Thoracic aorta (tissue), 2 donors: ENCODE data around the gene SLC17A1. TPM values are rescaled to one million over a fixed set of nuclear protein-coding genes. Genes with fewer than 3 reads are reported as not detected.

Experiments
- ATAC-seq: fragments of 150-250 bp; one replicate; pipeline ENCODE4 v1.8.0; 2017; ENCODE audit warnings: low read depth; ENCODE audit not compliant: insufficient number of reproducible peaks, low FRiP score
- DNase-seq: peaks from one replicate; pipeline ENCODE4 v3.0.0-alpha.2; 2020; ENCODE audit warnings: low spot score
- H3K27ac ChIP-seq, 2 donors: fragments of 200-600 bp; sonication (generic); 1 replicate in 1 of 2; 2 replicates in 1 of 2; pipeline ENCODE4 v1.5.1; 2016; ENCODE audit warnings: mild to moderate bottlenecking in 2 of 2, moderate library complexity in 2 of 2
- H3K27me3 ChIP-seq: fragments of 200-600 bp; sonication (generic); replicated peaks from 2 replicates; pipeline ENCODE4 v1.6.0; 2016; ENCODE audit warnings: mild to moderate bottlenecking; ENCODE audit not compliant: insufficient read depth
- H3K36me3 ChIP-seq: fragments of 200-600 bp; sonication (generic); one replicate; pipeline ENCODE4 v1.5.1; 2016
- H3K4me1 ChIP-seq, 2 donors: fragments of 200-600 bp; sonication (generic); 1 replicate in 1 of 2; 2 replicates in 1 of 2; pipeline versions ENCODE4 v1.5.1 to v1.6.0; 2016; ENCODE audit warnings: low read depth in 2 of 2, mild to moderate bottlenecking in 1 of 2; ENCODE audit not compliant: control insufficient read depth in 1 of 2
- H3K4me3 ChIP-seq: fragments of 200-600 bp; sonication (generic); 2 replicates; pipeline ENCODE4 v1.5.1; 2016; ENCODE audit warnings: mild to moderate bottlenecking
- H3K9me3 ChIP-seq: fragments of 200-600 bp; sonication (generic); 2 replicates; pipeline ENCODE4 v1.5.1; 2016
- CTCF ChIP-seq: fragments of 200-600 bp; sonication (generic); IDR thresholded peaks from one replicate; pipeline ENCODE4 v1.5.1; 2019; ENCODE audit warnings: antibody characterized with exemption
- total RNA-seq, 2 donors: library from RNA; depleted of rRNA; stranded (reverse); fragments of >200 nt; gene quantifications; one replicate each; pipeline versions ENCODE4 v1.1.0 to v1.2.3, GENCODE V29; 2016

Gene SLC17A1
- total RNA-seq, 2 donors from 2014 or later = not detected

DNA sequence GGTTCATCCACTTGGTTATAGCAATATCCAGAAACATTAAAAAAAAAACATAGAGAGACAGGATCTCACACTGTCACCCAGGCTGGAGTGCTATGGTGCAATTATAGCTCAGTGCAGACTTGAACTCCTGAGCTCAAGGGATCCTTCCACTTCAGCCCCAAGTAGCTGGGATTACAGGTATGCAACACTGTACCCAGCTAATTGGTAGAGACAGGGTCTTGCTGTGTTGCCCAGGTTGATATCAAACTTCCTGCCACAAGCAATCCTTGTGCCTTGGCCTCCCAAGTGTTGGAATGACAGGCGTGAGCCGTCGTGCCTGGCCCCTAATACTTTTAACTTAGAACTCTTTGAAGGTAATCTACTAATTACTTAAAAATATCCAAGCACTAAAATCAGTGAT, 818 bp upstream of the SLC17A1 start:
- Histone ChIP-seq H3K9me3 (no peaks in the 10 kb centered on the region), H3K27me3 (no peaks in the 10 kb centered on the region), H3K27ac (no peak overlapping the region), H3K4me1 (peaks cover 18 to 35% of the 10 kb centered on the region in 2 donors), H3K36me3 (no peaks in the 10 kb centered on the region), H3K4me3 (no peak overlapping the region)
- no peak for TF ChIP-seq CTCF
- ATAC-seq = no peak
- DNase-seq = no peak

GRCh38 chr6:25832307-25832662, 433 bp upstream of the SLC17A1 start:
- TF ChIP-seq CTCF = no peak
- H3K27ac ChIP-seq = no peak overlapping the region
- ATAC-seq (no peak), DNase-seq (no peak)
- no peaks in the 10 kb centered on the region for H3K27me3 ChIP-seq
- H3K36me3 ChIP-seq = no peaks in the 10 kb centered on the region
- peaks cover 18 to 31% of the 10 kb centered on the region in 2 donors for H3K4me1 ChIP-seq
- H3K4me3 ChIP-seq = no peak overlapping the region
- H3K9me3 ChIP-seq = no peaks in the 10 kb centered on the region

GRCh38 chr6:25830458-25830857, 1.4 kb downstream of the SLC17A1 start:
- no peak overlapping the region for H3K4me3 ChIP-seq
- H3K36me3 ChIP-seq = no peaks in the 10 kb centered on the region
- DNase-seq (no peak), ATAC-seq (no peak)
- no peaks in the 10 kb centered on the region for H3K27me3 ChIP-seq
- TF ChIP-seq CTCF = no peak
- H3K9me3 ChIP-seq = no peaks in the 10 kb centered on the region
- H3K27ac ChIP-seq = no peak overlapping the region
- peaks cover 9 to 13% of the 10 kb centered on the region in 2 donors for H3K4me1 ChIP-seq

DNA sequence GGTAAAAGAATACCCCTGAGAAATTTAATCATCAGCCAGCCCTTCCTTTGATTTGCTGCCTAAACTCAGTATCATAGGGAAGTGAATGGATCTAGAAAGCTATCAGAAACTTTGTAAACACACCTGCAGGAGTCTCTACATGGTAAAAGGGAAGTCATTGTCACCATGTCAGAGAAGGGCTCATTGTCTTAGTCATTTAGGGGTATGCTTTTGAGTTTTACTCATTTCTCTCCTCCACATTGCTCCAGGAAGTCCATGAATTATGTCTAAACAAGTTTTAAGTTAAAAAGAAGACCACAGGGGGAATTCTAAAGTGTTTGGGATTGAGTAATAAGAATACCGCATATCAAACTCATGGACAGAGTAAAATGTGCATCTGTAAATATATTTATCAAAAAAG, 2.5 kb downstream of the SLC17A1 start:
- Histone ChIP-seq H3K4me1 (peaks cover 0 to 7% of the 10 kb centered on the region in 2 donors), H3K27ac (no peak overlapping the region), H3K36me3 (no peaks in the 10 kb centered on the region), H3K9me3 (no peaks in the 10 kb centered on the region), H3K27me3 (no peaks in the 10 kb centered on the region), H3K4me3 (no peak overlapping the region)
- DNase-seq (no peak), ATAC-seq (no peak)
- TF ChIP-seq CTCF = no peak

- H3K27me3 ChIP-seq = no peaks in the 10 kb centered on the region
- ATAC-seq (no peak), DNase-seq (no peak)
- H3K36me3 ChIP-seq = no peaks in the 10 kb centered on the region
- H3K9me3 ChIP-seq = no peaks in the 10 kb centered on the region
- TF ChIP-seq CTCF = no peak
- H3K4me1 ChIP-seq = no peaks in the 10 kb centered on the region
- H3K4me3 ChIP-seq = no peak overlapping the region
- no peak overlapping the region for H3K27ac ChIP-seq
Observed at GRCh38 chr6:25821341-25821740, 10.5 kb downstream of the SLC17A1 start.
